T-helper 1 cell (primary cell): ENCODE data around the gene PHF5A.

Experiments used
- DNase-seq, 5 donors: peaks; one replicate each; pipeline ENCODE4 v3.0.0-alpha.2; 2012 to 2020

The PHF5A gene

DNA sequence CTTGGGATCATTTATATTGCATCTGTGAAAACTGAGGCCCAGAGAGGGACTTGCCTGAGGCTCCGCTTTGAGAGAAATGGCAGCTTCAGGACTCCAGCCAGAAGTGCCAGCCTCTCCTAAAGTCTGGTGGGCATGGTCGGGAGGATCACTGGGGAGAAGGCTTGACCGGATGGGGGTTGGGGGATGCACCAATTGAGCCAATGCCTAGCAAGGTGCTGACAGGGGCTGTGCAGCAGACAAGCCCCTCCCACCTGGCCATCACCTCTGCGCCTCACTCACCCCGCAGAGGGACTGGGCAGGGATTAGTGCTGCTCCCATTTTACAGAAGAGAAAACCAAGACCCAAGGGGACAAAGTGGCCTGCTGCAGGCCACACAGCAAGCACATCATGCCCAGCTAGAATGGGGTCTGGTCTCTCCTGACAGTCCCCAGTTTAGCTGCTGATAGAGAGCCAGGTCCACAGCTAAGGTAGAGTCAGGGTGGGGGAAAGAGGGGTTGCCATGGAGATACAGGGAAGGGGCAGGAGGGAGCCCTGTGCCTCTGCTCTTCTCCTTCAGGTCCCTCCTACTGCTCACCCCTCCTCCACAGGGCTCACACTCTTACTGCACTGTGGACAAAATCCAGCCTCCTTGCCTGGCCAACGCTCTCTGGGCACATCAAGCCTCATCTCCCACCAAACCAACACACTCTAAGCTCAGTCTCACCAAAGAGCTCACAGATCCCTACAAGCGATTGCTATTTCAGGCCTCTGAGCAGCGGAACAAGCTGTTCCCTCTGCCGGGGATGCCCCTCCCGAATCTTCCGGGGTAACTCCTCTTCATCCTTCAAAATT is 57.3 kb downstream of the PHF5A start:
- DNase-seq: no peak

DNA sequence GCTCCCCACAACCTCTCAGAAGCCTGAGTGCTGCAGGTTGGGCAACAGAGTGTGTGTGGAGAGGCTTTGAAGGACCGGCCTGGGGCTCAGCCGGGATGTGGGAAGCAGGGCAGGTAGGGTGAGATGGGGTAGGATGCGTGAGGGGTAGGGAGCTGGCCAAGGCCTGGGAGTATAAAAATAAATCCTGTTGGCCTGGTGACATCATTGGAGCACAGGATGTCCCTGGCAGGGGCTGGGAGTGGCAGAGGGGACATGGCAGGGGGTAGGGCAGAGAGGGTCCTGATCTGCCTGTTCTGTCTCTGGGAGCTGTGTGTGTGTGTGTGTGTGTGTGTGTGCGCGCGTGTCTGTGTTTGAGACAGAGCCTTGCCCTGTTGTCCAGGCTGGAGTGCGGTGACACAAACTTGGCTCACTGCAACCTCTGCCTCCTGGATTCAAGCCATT is 58.2 kb downstream of the PHF5A start:
- no peak for DNase-seq
